HepG2 (cell line): ENCODE measurements around the gene ASPHD1. TPM values are rescaled to one million over a fixed set of nuclear protein-coding genes. Genes with fewer than 3 reads are reported as not detected.

Source experiments
- BRCA1 ChIP-seq: sonication (generic); formaldehyde crosslinking; IDR thresholded peaks from 2 replicates; pipeline ENCODE4 v1.4.0; 2020; ENCODE audit warnings: missing genetic modification reagents
- EED ChIP-seq: sonication (generic); formaldehyde crosslinking; IDR thresholded peaks from 2 replicates; pipeline ENCODE4 v1.5.0; 2020; ENCODE audit warnings: mild to moderate bottlenecking, missing genetic modification reagents
- FOSL1 ChIP-seq: sonication (generic); formaldehyde crosslinking; IDR thresholded peaks from 2 replicates; pipeline ENCODE4 v1.9.0; 2021; ENCODE audit warnings: missing genetic modification reagents, borderline replicate concordance
- HNRNPLL ChIP-seq: fragments of 200-400 bp; formaldehyde crosslinking; IDR thresholded peaks from 2 replicates; pipeline ENCODE4 v1.6.1; 2017; ENCODE audit warnings: mild to moderate bottlenecking, low read depth, low read length; ENCODE audit not compliant: poor library complexity, severe bottlenecking
- KDM1A ChIP-seq: IDR thresholded peaks from 2 replicates; pipeline ENCODE4 v1.6.1; 2016; ENCODE audit warnings: missing compliant biosample characterization
- LCORL ChIP-seq, 2 experiments: fragments of 450-650 bp in 1 of 2; sonication (generic) in 1 of 2; formaldehyde crosslinking in 1 of 2; IDR thresholded peaks; 2 replicates each; pipeline versions ENCODE4 v1.5.0 to v1.6.1; 2017 to 2020; ENCODE audit warnings: antibody characterized with exemption in 1 of 2, missing genetic modification reagents in 1 of 2
- MXI1 ChIP-seq: IDR thresholded peaks from 3 replicates; pipeline ENCODE4 v1.6.1; 2012; ENCODE audit warnings: low read depth, low read length, inconsistent platforms, borderline replicate concordance
- PITX1 ChIP-seq: sonication (generic); formaldehyde crosslinking; IDR thresholded peaks from 2 replicates; pipeline ENCODE4 v1.5.1; 2020; ENCODE audit warnings: mild to moderate bottlenecking, missing genetic modification reagents
- SALL1 ChIP-seq: sonication (generic); formaldehyde crosslinking; IDR thresholded peaks from 2 replicates; pipeline ENCODE4 v1.8.0; 2022; ENCODE audit warnings: mild to moderate bottlenecking, missing genetic modification reagents
- TCF7L2 ChIP-seq: IDR thresholded peaks from 2 replicates; pipeline ENCODE4 v1.6.1; 2011; ENCODE audit warnings: mild to moderate bottlenecking, low read depth, low read length, moderate library complexity
- ZNF101 ChIP-seq: sonication (generic); formaldehyde crosslinking; IDR thresholded peaks from 2 replicates; pipeline ENCODE4 v1.4.0; 2020; ENCODE audit warnings: mild to moderate bottlenecking, low read depth, missing genetic modification reagents, borderline replicate concordance
- ZNF383 ChIP-seq: sonication (generic); formaldehyde crosslinking; IDR thresholded peaks from 2 replicates; pipeline ENCODE4 v1.4.0; 2020; ENCODE audit warnings: missing genetic modification reagents, mild to moderate bottlenecking, borderline replicate concordance
- ZNF451 ChIP-seq: sonication (generic); formaldehyde crosslinking; IDR thresholded peaks from 2 replicates; pipeline ENCODE4 v1.5.0; 2020; ENCODE audit warnings: mild to moderate bottlenecking, missing genetic modification reagents
- ZNF614 ChIP-seq: IDR thresholded peaks from 2 replicates; pipeline ENCODE4 v1.6.1; 2018; ENCODE audit warnings: missing biosample characterization, missing genetic modification reagents, inconsistent platforms, borderline replicate concordance
- ZNF766 ChIP-seq: sonication (generic); formaldehyde crosslinking; IDR thresholded peaks from 2 replicates; pipeline ENCODE4 v1.5.0; 2020; ENCODE audit warnings: missing genetic modification reagents, borderline replicate concordance
- polyA plus RNA-seq, 8 experiments: library from polyadenylated mRNA; depleted of rRNA in 3 of 8; stranded (reverse) in 7 of 8; unstranded in 1 of 8; fragments of >200 nt; fragmentation: Illumina TruSeq in 4 of 8; extraction: Trizol in 4 of 8; gene quantifications; 2 replicates each; pipeline versions ENCODE4 v1.2.1 to v1.2.3, GENCODE V29; 2011 to 2016; ENCODE audit warnings: low read depth in 4 of 8, missing spikeins in 1 of 8, mixed read lengths in 1 of 8; ENCODE audit not compliant: insufficient read depth in 1 of 8
- total RNA-seq, 5 experiments: library from RNA; depleted of rRNA; stranded (reverse); fragments of >200 nt; fragmentation: Illumina TruSeq; extraction: Trizol; gene quantifications; 2 replicates each; pipeline ENCODE4 v1.2.3, GENCODE V29; 2016; ENCODE audit warnings: low read depth in 1 of 5
- TF ChIP-seq, protein P1 (sequence below): sonication (generic); formaldehyde crosslinking; IDR thresholded peaks from 2 replicates; pipeline ENCODE4 v1.5.0; 2020; ENCODE audit warnings: mild to moderate bottlenecking, missing genetic modification reagents
- TF ChIP-seq, protein P2 (sequence below): sonication (generic); formaldehyde crosslinking; IDR thresholded peaks from 2 replicates; pipeline ENCODE4 v1.8.0; 2022; ENCODE audit warnings: missing genetic modification reagents, mild to moderate bottlenecking, inconsistent platforms, borderline replicate concordance
- TF ChIP-seq, protein P3 (sequence below): IDR thresholded peaks from 2 replicates; pipeline ENCODE4 v1.6.1; 2012; ENCODE audit warnings: low read depth, low read length, improper control_type of control experiment
- TF ChIP-seq, protein P4 (sequence below): IDR thresholded peaks from 2 replicates; pipeline ENCODE4 v1.6.1; 2016; ENCODE audit warnings: missing genetic modification reagents, missing compliant biosample characterization
- TF ChIP-seq, protein P5 (sequence below), 2 experiments: sonication (generic) in 1 of 2; formaldehyde crosslinking in 1 of 2; IDR thresholded peaks; 2 replicates each; pipeline versions ENCODE4 v1.4.0 to v1.6.1; 2018 to 2020; ENCODE audit warnings: missing genetic modification reagents in 2 of 2, borderline replicate concordance in 1 of 2, low read depth in 1 of 2, mild to moderate bottlenecking in 1 of 2, missing biosample characterization in 1 of 2

The ASPHD1 gene
- total and polyA plus RNA-seq, 2 of the 13 experiments (the other 11 are each of a cell fraction or from before 2014, with no cell fraction given), result 13.1 to 19.7 TPM

DNA sequence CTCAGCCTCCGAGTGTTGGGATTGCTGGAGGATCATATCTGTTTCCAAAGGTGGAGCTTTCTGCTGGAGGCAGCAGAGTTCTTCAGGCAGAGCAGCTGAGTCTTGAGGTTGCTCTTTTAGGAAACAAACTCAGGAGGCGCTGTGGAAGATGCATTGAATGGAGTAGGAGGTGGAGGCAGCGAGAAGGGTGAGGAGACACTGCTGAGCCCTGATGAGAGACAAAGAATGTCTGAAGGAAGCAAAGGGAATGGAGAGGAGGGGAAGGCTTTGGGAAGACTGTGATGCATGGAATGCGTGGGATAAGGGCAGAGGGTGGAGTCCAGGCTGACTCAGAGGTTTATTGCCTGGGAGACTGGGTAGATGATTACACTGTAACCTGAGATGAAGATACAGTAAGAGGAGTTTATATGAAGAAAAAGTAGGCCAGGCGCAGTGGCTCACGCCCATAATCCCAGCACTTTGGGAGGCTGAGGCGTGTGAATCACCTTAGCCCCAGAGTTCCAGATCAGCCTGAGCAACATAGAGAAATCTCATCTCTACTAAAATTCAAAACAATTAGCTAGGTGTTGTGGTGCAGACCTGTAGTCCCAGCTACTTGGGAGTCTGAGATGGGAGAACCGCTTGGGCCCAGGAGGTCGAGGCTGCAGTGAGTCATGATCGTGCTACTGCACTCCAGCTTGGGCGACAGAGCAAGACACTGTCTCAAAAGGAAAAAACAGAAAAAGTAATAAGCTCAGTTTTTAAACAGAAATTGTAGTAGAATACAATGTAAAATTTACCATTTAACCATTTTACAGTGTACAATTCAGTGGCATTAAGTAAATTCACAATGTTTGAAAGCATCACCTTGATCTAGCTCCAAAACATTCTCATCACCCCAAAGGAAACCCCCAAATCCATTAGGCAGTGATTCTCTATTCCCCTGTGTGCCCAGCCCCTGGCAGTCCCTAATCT, 43.8 kb downstream of the ASPHD1 start (continued):
- TF ChIP-seq, protein P1, sequence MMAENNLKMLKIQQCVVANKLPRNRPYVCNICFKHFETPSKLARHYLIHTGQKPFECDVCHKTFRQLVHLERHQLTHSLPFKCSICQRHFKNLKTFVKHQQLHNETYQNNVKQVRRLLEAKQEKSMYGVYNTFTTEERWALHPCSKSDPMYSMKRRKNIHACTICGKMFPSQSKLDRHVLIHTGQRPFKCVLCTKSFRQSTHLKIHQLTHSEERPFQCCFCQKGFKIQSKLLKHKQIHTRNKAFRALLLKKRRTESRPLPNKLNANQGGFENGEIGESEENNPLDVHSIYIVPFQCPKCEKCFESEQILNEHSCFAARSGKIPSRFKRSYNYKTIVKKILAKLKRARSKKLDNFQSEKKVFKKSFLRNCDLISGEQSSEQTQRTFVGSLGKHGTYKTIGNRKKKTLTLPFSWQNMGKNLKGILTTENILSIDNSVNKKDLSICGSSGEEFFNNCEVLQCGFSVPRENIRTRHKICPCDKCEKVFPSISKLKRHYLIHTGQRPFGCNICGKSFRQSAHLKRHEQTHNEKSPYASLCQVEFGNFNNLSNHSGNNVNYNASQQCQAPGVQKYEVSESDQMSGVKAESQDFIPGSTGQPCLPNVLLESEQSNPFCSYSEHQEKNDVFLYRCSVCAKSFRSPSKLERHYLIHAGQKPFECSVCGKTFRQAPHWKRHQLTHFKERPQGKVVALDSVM (CRISPR knock-in tag), result peak; percentile 86
- TF ChIP-seq ZNF451 (CRISPR knock-in tag) (0 out of 2 replicates have a peak, but pooled peaks have one; percentile 29), ZNF101 (CRISPR knock-in tag) (no peak), KDM1A (peak; percentile 46; the same call in 1 of the 2 replicates), EED (CRISPR knock-in tag) (peak; percentile 77; the same call in 1 of the 2 replicates), BRCA1 (0 out of 2 replicates have a peak, but pooled peaks have one; percentile 25), ZNF766 (CRISPR knock-in tag) (peak; percentile 98), PITX1 (peak; percentile 54; the same call in 1 of the 2 replicates), ZNF383 (no peak), FOSL1 (CRISPR knock-in tag) (peak; percentile 69; the same call in 1 of the 2 replicates), MXI1 (peak; percentile 57; the same call in 1 of the 3 replicates), LCORL (IDR thresholded peaks at IDR 0.05) (no peak), LCORL (CRISPR knock-in tag; IDR thresholded peaks at IDR 0.05) (peak; percentile 36; the same call in 1 of the 2 replicates), SALL1 (CRISPR knock-in tag) (peak; percentile 30; the same call in 1 of the 2 replicates), TCF7L2 (no peak), ZNF614 (CRISPR knock-in tag) (0 out of 2 replicates have a peak, but pooled peaks have one; percentile 36), HNRNPLL (no peak)
- TF ChIP-seq, protein P2, sequence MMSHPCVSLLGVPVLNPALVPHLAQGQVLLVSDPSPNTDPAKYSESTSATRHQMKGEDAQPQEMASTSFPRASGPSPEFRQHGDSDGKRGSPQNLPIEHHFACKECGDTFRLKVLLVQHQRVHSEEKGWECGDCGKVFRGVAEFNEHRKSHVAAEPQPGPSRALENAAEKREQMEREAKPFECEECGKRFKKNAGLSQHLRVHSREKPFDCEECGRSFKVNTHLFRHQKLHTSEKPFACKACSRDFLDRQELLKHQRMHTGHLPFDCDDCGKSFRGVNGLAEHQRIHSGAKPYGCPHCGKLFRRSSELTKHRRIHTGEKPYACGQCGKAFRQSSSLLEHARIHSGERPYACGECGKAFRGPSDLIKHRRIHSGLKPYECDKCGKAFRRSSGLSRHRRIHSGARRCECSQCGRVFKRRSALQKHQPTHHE (CRISPR knock-in tag), result no peak
- TF ChIP-seq, protein P3, sequence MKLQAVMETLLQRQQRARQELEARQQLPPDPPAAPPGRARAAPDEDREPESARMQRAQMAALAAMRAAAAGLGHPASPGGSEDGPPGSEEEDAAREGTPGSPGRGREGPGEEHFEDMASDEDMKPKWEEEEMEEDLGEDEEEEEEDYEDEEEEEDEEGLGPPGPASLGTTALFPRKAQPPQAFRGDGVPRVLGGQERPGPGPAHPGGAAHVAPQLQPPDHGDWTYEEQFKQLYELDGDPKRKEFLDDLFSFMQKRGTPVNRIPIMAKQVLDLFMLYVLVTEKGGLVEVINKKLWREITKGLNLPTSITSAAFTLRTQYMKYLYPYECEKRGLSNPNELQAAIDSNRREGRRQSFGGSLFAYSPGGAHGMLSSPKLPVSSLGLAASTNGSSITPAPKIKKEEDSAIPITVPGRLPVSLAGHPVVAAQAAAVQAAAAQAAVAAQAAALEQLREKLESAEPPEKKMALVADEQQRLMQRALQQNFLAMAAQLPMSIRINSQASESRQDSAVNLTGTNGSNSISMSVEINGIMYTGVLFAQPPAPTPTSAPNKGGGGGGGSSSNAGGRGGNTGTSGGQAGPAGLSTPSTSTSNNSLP, result peak; percentile 96
- TF ChIP-seq, protein P4, sequence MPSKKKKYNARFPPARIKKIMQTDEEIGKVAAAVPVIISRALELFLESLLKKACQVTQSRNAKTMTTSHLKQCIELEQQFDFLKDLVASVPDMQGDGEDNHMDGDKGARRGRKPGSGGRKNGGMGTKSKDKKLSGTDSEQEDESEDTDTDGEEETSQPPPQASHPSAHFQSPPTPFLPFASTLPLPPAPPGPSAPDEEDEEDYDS, result peak; percentile 81
- TF ChIP-seq, protein P5, sequence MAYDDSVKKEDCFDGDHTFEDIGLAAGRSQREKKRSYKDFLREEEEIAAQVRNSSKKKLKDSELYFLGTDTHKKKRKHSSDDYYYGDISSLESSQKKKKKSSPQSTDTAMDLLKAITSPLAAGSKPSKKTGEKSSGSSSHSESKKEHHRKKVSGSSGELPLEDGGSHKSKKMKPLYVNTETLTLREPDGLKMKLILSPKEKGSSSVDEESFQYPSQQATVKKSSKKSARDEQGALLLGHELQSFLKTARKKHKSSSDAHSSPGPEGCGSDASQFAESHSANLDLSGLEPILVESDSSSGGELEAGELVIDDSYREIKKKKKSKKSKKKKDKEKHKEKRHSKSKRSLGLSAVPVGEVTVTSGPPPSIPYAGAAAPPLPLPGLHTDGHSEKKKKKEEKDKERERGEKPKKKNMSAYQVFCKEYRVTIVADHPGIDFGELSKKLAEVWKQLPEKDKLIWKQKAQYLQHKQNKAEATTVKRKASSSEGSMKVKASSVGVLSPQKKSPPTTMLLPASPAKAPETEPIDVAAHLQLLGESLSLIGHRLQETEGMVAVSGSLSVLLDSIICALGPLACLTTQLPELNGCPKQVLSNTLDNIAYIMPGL (CRISPR knock-in tag; IDR thresholded peaks at IDR 0.05; ENCODE audit: borderline replicate concordance in 1 of 2, low read depth in 1 of 2), result 0 out of 4 replicates have a peak, but pooled peaks of 1 of the 2 experiments have one; percentile 24
